Muscle layer of duodenum (tissue), 2 donors: ENCODE results near the gene EFL1.
"Not testable (repeated sequence)": the region's sequence is repeated elsewhere in the genome, so short reads cannot be mapped to it uniquely, and the experiment has no call there.

Experiments used
- H3K27ac ChIP-seq: one replicate; pipeline ENCODE4 v1.7.0; 2013; ENCODE audit warnings: mild to moderate bottlenecking, low read length
- H3K27me3 ChIP-seq: one replicate; pipeline ENCODE4 v1.7.0; 2013; ENCODE audit warnings: low read depth, mild to moderate bottlenecking, control low read depth, low read length
- H3K36me3 ChIP-seq, 2 donors: one replicate each; pipeline ENCODE4 v1.7.0; 2013; ENCODE audit warnings: low read length in 2 of 2, control low read depth in 1 of 2, mild to moderate bottlenecking in 1 of 2; ENCODE audit not compliant: insufficient read depth in 2 of 2, control insufficient read depth in 1 of 2
- H3K4me1 ChIP-seq, 2 donors: one replicate each; pipeline ENCODE4 v1.7.0; 2013; ENCODE audit warnings: low read length in 2 of 2, mild to moderate bottlenecking in 2 of 2, control low read depth in 1 of 2, moderate library complexity in 1 of 2; ENCODE audit not compliant: insufficient read depth in 2 of 2, control insufficient read depth in 1 of 2
- H3K4me3 ChIP-seq, 2 donors: one replicate each; pipeline ENCODE4 v1.7.0; 2013; ENCODE audit warnings: low read length in 2 of 2, low read depth in 1 of 2, mild to moderate bottlenecking in 1 of 2
- H3K9me3 ChIP-seq, 2 donors: one replicate each; pipeline ENCODE4 v1.7.0; 2013; ENCODE audit warnings: low read length in 2 of 2, control low read depth in 1 of 2, mild to moderate bottlenecking in 1 of 2; ENCODE audit not compliant: control insufficient read depth in 1 of 2
- donor health status: healthy.

Gene EFL1

GRCh38 chr15:82299511-82299914, 37.0 kb upstream of the EFL1 start:
- not testable (repeated sequence) for H3K36me3 ChIP-seq, H3K4me3 ChIP-seq, H3K27ac ChIP-seq, H3K4me1 ChIP-seq, H3K9me3 ChIP-seq, H3K27me3 ChIP-seq

- Histone ChIP-seq H3K4me3 (no peak overlapping the region), H3K36me3 (no peaks in the 10 kb centered on the region), H3K27me3 (no peaks in the 10 kb centered on the region), H3K4me1 (no peaks in the 10 kb centered on the region), H3K9me3 (no peaks in the 10 kb centered on the region), H3K27ac (no peak overlapping the region)
Observed at GRCh38 chr15:82298520-82298919, 36.0 kb upstream of the EFL1 start.

DNA sequence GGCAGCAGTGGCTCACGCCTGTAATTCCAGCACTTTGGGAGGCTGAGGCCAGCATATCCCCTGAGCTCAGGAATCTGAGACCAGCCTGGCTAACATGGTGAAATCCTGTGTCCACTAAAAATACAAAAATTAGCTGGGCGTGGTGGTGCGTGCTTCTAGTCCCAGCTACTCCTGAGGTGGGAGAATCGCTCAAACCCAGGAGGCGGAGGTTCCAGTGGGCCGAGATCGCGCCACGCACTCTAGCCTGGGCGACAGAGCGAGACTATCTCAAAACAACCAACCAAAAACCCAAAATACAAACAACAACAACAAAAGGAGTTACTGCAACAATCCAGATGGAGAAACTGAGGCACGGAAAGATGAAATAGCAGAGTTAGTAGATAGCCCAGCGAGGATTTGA, 35.5 kb upstream of the EFL1 start:
- Histone ChIP-seq H3K9me3 (no peaks in the 10 kb centered on the region), H3K27me3 (no peaks in the 10 kb centered on the region), H3K27ac (no peak overlapping the region), H3K36me3 (no peaks in the 10 kb centered on the region), H3K4me3 (no peak overlapping the region), H3K4me1 (no peaks in the 10 kb centered on the region)

GRCh38 chr15:82297546-82297945, 35.0 kb upstream of the EFL1 start:
- Histone ChIP-seq H3K4me3 (no peak overlapping the region), H3K27me3 (no peaks in the 10 kb centered on the region), H3K36me3 (no peaks in the 10 kb centered on the region), H3K4me1 (no peaks in the 10 kb centered on the region), H3K27ac (no peak overlapping the region), H3K9me3 (no peaks in the 10 kb centered on the region)

DNA sequence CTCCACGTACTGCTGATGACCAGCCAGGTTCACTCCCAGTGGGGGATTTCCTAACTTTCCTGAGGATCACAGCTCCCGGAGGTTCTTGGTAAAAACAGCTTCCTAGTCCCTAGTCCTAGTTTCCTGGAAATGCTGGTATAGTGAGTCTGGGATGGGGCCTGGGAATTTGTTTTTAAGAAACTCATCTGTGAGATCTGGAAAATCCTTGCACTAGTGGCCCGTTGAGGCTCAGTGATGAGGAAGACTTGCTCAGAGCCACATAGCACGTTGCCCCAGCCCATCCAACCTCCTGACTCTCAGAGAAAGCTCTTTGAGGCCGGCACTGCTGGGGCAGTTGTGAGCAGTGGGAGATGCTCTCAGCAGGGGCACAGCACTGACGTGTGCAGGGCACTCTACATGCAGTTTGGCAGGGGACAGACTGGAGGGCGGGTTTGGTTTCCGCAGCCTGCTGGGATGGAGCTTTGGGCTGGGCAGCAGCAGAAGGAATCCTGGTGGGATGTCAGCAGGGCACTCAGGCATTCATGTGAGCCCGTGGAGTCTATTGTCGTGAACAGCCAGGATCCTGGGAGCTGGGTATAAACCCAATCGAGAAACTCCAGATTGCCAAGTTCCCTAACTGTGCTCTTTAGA, 31.6 kb upstream of the EFL1 start:
- peaks cover 0 to 4% of the 10 kb centered on the region in 2 donors for H3K9me3 ChIP-seq
- H3K4me1 ChIP-seq: no peaks in the 10 kb centered on the region
- no peaks in the 10 kb centered on the region for H3K27me3 ChIP-seq
- no peak overlapping the region for H3K4me3 ChIP-seq
- H3K27ac ChIP-seq: no peak overlapping the region
- no peaks in the 10 kb centered on the region for H3K36me3 ChIP-seq

GRCh38 chr15:82292271-82292670, 29.7 kb upstream of the EFL1 start:
- H3K36me3 ChIP-seq: no peaks in the 10 kb centered on the region
- H3K27ac ChIP-seq: no peak overlapping the region
- H3K9me3 ChIP-seq: peaks cover 0 to 4% of the 10 kb centered on the region in 2 donors
- H3K4me3 ChIP-seq: no peak overlapping the region
- no peaks in the 10 kb centered on the region for H3K4me1 ChIP-seq
- H3K27me3 ChIP-seq: no peaks in the 10 kb centered on the region

GRCh38 chr15:82288202-82288601, 25.7 kb upstream of the EFL1 start:
- not testable (repeated sequence) for H3K27ac ChIP-seq, H3K4me3 ChIP-seq, H3K36me3 ChIP-seq, H3K4me1 ChIP-seq, H3K27me3 ChIP-seq, H3K9me3 ChIP-seq

DNA sequence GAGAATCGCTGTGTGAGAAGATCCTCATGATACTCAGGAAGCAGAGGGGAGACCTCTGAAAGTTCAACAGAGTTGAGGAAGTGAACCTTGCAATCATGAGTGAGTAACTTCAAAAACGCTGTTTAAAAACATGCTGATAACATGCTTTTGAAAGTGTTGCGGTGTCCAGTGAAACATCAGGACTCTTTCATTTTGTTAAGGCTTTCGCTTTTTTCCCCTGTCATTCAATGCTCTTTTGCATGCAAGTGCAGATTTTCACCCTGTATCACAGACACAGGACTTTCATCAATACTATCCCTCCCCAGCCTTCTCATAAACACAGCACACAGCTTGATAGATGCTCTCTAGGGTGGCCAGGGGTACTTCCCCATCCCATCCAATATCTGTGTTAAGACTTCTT, 23.9 kb upstream of the EFL1 start:
- not testable (repeated sequence) for H3K27ac ChIP-seq, H3K36me3 ChIP-seq, H3K4me3 ChIP-seq, H3K27me3 ChIP-seq, H3K9me3 ChIP-seq, H3K4me1 ChIP-seq

DNA sequence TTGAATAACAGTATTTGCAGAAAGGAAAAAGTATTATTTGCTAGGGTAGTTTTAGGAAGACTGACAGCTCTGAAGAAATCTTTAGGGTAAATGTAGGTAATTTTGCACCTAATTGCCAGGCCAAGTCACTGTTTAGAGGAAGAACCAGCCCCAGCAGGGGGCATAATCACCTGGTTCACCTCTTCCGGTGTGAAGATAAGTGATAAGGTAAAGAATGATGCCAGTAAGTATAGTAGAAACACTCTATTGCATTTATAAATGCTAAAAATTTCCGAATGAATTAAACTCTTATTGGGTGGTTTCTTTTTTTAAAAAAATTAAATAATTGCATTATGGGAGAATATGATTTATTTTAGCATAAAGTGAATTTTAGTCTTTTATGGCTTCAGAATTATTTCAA, 21.8 kb upstream of the EFL1 start:
- H3K27ac ChIP-seq, H3K4me3 ChIP-seq, H3K36me3 ChIP-seq, H3K27me3 ChIP-seq, H3K9me3 ChIP-seq, H3K4me1 ChIP-seq: not testable (repeated sequence)

GRCh38 chr15:82282386-82282785, 19.9 kb upstream of the EFL1 start:
- not testable (repeated sequence) for H3K9me3 ChIP-seq, H3K4me3 ChIP-seq

GRCh38 chr15:82281276-82281675, 18.7 kb upstream of the EFL1 start:
- H3K27ac ChIP-seq, H3K9me3 ChIP-seq, H3K27me3 ChIP-seq, H3K4me1 ChIP-seq, H3K4me3 ChIP-seq, H3K36me3 ChIP-seq: not testable (repeated sequence)

More at GRCh38 chr15:82282386-82282785, 19.9 kb upstream of the EFL1 start:
- not testable (repeated sequence) for H3K27ac ChIP-seq, H3K36me3 ChIP-seq, H3K4me1 ChIP-seq, H3K27me3 ChIP-seq

DNA sequence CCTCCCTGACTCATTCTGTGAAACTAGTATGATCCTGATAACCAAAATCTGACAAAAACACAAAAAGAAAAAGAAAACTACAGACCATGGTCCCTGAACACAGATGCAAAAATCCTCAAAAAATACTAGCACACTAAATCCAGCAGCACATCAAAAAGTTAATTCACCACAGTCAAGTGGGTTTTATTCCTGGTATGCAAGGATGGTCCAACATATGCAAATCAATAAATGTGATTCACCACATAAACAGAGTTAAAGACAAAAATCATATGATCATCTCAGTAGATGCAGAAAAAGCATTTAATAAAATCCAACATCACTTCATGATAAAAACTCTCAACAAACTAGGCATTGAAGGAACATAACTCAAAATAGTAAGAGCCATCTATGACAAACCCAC, 12.9 kb upstream of the EFL1 start:
- peaks cover 0 to 6% of the 10 kb centered on the region in 2 donors for H3K9me3 ChIP-seq
- no peaks in the 10 kb centered on the region for H3K27me3 ChIP-seq
- H3K27ac ChIP-seq: no peak overlapping the region
- H3K36me3 ChIP-seq: no peaks in the 10 kb centered on the region
- H3K4me3 ChIP-seq: no peak overlapping the region
- no peaks in the 10 kb centered on the region for H3K4me1 ChIP-seq
